HG02852 (cell line): ENCODE data around the gene ANKRD34A.
A peak's percentile ranks its signal among the peaks of the same experiment; 100 is the strongest.

Source experiments
- ATAC-seq: cut with Tn5 transposase; IDR thresholded peaks from one replicate; pipeline ENCODE4 v1.9.1; 2021; ENCODE audit warnings: mild to moderate bottlenecking, moderate library complexity; ENCODE audit not compliant: unreplicated experiment

Gene ANKRD34A

DNA sequence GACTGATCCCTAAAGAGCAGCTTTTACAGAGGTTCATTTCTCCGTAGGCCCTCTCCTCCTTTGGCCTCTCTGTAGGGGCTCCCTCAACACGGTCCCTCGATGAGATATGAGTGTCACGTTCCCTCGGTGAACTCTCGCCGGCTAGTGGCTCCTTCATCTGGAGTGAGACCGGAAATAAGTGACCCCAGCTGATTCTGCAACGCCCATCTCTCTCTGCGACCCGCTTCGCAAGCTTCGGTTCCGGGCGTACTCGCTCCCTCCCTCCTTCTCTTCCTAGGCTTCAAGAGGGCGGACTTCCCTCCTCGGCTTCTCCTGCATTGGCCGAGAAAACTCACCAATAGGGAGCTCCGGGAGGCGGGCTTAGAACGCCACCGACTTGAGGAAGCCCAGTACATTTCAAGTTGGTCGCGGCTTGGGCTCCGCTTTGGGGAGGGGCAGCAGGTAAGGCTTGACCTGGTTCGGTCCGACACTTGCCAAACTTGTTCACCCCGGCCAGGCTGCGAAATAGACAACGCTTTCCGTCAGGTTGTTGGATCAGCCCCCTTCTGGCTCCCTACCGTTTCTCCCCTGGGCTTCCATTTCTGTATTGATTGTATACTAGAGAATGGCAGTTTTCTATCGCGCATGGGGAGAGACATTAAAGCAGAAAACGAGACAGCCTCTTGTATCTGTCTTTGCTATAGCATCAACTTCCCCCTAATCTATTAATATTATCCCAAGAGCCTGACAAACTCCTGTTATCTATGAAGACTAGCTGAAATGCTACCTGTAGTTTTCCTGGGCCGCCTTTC lies at the start of gene ANKRD34A, which contains the start of gene POLR3GL:
ANKRD34A (minus strand) TSS at position 248 of the 791 bp plus-strand sequence. CDS start 2,816 bp downstream, outside the sequence.
POLR3GL (plus strand) TSS at position 363 of the 791 bp plus-strand sequence. CDS start 10,176 bp downstream, outside the sequence.
- peak; percentile 85 for ATAC-seq

DNA sequence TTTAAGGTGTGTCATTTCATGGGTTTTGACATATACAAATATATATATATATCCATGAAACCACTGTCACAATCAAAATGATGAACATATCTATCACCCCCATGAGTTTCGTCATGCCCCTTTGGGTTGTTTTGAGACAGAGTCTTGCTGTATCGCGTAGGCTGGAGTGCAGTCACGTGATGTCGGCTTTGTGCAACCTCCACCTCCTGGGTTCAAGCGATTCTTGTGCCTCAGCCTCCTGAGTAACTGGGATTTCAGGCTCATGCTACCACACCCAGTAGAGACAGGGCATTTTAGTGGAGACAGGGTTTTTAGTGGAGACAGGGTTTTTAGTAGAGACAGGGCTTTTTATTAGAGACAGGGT lies 49.2 kb upstream of the ANKRD34A start:
- no peak for ATAC-seq

DNA sequence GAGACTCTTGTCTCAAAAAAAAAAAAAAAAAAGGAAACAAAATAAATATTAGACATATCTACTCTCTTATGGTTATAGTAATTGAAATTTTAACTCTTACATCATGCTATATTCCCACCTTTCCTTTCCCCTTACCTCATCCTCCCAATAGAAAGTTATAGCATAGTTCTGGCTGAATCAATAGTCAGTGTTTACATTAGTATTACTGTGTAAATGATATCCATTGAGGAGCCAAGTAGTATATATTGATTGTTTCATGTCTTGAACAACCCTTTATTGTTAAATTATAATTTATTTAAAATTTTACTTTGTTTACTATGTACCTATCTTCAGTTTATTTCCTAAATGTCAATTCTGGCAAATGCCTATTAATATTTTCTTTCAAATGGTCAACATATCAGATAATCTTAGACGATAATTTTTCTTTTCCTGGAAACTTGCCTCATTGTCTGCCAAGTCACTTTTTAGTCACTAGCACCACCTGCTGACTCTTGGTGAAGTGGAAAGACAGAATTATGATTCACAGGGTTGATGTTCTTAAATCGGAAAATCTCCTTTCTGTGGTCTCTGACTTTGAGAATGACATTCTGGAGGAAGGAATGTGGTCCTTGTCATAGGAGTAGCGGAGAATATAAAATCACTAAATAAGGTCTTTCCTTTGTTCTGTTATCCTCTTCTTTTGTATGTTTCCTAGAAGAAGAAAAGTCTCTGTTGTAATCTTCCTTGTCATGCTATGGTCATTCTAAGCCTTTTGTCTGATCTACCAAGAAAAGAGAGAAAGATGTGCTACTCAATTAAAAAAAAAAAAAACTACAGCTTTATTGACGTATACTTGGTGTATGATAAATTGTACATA lies 48.6 kb upstream of the ANKRD34A start:
- ATAC-seq, result no peak

DNA sequence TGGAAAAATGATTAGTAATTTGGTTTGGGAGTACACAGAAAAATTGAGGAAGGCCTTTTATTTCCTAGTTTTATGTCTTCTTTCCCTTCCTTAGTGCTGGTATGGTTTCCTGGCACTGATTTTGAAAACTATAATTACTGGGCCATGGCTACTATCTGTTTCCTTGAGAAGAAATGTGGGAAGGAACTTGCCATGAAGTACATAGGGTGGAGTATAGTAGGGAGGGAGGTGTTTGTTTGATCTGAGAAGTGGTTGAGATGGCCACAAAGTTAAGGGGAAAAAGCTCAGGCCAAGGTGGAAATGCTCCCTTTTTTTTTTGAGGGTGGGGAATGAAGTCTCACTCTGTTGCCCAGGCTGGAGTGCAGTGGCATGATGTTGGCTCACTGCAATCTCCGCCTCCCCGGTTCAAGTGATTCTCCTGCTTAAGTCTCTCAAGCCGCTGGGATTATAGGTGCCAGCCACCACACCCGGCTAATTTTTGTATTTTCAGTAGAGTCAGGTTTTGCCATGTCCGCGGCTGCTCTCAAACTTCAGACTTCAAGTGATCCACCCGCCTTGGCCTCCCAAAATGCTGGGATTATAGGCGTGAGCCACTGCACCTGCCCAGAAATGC lies 45.9 kb upstream of the ANKRD34A start:
- no peak for ATAC-seq

DNA sequence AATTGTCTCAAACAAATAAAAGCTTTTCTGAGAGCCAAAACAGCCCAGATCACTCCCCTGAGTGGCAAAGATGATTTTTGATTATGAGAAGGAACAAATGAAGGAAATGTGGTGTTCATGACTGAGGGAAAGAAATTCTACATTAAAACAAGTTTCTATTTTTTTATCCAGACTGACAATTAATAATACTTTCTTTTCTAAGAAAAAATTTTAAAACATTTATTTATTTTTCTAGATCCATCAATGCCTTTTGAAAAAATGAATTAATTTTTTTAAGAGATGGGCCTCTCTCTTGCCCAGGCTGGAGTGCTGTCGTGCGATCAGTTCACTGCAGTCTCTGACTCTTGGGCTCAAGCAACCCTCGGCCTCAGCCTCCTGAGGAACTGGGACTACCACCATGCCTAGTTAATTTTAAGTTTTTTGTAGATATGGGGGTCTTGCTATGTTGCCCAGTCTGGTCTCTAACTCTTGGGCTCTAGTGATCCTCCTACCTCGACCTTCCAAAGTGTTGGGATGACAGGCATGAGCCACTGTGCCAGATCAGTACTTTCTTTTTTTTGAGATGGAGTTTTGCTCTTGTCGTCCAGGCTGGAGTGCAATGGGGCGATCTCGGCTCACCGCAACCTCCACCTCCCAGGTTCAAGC lies 43.2 kb upstream of the ANKRD34A start:
- ATAC-seq, result no peak

DNA sequence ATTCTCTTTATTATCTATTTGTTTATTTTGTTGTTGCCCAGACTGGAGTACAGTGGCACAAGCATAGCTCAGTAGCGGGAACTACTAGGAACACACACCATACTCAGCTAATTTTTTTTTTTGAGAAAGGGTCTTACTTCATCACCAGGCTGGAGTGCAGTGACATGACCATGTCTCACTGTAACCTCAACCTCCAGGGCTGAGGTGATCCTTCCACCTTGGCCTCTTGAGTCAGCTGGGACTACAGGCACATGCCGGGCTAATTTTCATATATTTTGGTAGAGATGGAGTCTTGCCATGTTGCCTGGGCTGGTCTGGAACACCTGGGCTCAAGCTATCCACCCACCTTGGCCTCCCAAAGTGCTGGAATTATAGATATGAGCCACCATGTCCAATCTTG lies 37.3 kb upstream of the ANKRD34A start:
- no peak for ATAC-seq

DNA sequence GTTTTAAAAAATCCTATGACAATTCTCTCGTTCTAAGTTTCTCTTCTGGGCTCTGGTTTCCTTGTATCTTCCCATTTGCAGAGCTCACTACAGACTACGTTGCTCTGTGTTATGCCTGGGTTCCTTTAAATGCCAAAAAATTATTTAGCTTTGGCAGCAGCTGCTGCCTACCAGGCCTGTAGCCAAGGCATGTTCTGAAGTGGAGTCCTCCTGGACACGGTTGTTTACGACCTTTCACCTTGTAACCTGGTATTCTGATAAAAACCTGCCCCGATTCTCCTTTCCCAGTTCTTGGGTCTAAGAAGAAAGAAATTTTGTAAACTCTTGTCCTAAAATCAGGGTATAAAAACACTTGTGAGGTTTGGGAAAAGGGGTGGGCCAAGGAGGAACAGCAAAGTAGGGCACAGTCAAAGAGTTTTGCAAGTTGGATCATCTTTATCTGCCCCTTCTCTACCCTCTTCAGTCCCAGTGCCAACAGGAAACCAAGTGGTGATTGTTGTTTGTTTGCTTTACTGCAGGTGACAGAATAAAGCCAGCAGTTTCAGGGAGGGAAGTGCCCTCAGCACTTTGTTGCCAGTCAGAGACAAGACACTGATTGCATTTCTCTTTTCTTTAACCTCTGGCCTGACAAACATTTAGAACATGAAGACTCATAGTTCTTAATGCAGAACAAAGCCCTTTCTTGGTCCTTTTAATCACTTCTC lies 35.1 kb upstream of the ANKRD34A start:
- no peak for ATAC-seq

DNA sequence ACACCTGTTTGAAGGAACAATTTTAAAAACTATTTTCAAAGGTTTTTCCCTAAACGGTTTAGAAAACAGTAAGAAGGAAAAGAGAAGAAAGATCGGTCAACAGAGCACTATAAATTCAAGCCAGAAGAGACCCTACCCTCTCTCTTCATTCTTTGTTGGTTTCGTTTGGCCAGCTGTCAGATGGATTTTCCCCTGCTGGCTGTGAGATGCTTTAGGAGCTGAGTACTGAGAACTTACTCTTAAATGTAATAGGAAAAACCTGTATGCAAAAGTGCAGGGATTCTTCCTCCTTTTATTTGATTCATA lies 33.3 kb upstream of the ANKRD34A start:
- no peak for ATAC-seq

DNA sequence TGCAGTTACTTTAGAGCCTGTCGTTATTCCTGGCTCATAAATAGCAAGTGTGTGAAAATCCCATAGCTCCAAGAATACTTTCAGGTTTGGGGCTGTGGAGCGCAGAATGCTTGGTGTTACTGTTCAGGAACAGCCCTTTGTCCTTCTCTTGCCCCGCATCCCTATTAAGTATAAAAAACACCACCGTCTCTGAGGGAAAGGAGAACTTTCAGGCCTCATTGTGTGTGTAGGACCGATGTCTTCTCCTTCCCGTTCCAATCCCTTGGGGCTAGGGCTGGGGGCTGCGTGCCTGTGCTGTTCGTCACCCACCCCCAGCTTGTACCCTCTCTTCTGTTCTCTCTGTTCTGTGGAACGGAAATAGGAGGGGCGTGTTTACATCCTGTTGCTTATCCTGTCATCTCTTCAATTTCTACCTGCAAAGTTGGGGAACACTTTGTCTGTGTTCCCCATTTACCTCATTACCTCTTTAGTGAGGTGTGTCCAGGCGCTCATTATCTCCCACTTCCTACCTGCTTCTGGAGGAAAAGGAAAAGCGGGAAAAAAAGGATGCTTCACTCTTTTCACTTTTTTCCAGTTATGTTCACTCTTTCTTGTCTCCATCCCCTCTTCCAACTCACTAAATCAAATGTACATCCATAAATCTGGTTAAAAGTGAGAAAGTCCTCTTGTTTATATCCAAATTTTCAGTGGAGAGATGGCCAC lies 32.8 kb upstream of the ANKRD34A start:
- ATAC-seq, result no peak

DNA sequence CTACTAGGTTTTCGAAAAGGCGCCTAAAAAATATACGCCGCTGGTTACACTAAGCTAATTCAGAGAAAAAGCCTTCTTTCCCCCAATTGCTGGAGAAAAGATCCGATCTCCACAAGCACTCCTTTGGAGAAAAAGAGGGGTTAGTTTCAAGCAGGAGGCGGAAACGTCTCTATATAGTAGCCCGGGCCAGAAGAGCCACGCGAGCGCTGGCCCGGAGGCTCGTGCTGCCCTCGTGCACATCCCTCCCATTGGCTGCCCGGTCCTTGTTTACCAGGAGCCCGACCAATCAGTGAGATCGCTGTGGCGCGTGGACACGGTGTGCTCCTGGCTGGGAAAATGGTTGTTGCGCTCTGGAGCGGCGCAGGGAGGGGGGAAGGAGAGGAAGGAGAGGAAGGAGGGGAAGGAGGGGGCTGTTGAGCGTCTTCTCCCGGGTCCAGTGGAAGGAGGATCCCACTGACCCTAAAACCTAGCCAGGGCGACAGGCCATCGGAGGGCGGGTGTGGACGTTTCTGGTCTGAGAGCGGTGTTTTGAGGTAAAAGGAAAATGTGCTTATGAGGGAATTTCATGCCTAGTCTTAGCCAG lies 32.1 kb upstream of the ANKRD34A start, which contains the start of gene TXNIP:
TXNIP (minus strand) TSS at position 147 of the 583 bp plus-strand sequence. CDS start 313 bp downstream, outside the sequence.
- peak; percentile 94 for ATAC-seq

DNA sequence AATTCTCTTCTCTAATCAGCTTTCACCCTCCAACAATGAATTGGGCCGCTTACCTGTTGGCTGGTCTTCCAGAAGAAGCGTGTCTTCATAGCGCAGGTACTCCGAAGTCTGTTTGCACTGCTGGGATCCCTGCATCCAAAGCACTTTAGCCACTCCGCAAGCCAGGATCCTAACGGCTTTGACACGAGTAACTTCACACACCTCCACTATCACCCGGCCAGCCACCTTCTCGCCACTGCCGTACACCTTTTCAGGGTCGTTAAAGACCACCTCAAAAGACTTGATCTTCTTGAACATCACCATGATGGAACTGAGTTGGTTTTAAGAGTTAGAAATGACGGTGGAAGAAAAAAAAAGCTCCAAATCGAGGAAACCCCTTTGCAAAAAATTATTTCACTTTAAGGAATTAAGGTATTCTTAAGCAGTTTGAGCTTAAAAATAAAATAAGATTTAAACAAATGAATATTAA lies 31.6 kb upstream of the ANKRD34A start:
- ATAC-seq, result no peak

DNA sequence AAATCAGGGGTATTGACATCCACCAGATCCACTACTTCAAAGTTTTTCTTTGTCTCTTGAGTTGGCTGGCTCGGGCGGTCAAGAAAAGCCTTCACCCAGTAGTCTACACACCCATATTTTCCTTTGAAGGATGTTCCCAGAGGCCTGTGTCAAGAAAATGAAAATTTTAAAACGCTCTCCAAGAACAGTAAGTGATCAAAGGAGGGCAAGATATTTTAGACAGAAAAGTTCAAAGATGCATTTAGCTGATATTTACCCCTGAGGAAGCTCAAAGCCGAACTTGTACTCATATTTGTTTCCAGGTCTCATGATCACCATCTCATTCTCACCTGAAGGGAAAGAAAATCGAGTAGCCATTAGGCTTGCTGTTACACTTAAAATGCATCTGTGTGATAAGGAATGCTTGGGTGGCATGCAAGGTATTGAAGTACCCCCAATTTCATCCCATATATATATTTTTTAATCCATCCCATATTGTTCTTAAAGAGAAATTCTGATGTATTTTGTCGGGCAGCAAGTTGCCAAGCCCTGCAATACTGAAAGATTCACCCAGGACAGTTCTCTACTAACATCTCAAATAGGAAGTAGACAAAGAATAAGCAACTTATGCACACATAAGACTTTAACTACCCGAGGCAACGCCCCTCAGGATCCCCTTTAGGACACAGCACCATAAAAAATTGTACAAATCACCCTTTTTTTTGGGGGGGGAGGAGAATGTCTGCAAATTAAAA lies 30.9 kb upstream of the ANKRD34A start:
- ATAC-seq, result no peak

DNA sequence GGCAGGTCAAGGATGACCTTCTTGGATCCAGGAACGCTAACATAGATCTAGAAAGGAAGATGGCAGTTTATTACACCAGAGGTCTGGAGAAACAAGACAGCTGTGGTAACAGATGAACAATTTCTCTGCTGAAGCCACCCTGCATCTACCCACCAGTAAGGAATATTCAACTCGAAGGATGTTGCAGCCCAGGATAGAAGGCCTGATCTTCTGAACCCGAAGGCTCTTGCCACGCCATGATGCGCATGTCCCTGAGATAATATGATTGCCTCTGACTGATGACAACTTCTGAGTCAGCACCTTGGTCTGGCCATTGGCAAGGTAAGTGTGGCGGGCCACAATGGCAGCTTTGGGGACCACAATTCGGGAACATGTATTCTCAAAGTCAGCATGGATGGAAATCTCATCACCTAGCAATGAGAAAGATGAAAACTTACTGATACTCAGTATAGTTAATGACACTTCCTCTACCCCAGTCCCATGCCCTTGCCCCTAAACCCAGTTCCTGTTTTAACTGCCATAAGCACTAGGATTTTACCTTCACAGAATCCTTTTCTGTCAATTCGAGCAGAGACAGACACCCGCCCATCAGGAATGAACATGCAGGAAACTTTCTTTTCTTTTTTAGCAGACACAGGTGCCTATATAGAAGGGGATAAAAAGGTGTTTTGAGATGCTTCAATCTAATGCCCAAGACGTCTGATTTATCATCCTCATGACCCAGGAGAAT lies 30.2 kb upstream of the ANKRD34A start:
- ATAC-seq, result no peak

DNA sequence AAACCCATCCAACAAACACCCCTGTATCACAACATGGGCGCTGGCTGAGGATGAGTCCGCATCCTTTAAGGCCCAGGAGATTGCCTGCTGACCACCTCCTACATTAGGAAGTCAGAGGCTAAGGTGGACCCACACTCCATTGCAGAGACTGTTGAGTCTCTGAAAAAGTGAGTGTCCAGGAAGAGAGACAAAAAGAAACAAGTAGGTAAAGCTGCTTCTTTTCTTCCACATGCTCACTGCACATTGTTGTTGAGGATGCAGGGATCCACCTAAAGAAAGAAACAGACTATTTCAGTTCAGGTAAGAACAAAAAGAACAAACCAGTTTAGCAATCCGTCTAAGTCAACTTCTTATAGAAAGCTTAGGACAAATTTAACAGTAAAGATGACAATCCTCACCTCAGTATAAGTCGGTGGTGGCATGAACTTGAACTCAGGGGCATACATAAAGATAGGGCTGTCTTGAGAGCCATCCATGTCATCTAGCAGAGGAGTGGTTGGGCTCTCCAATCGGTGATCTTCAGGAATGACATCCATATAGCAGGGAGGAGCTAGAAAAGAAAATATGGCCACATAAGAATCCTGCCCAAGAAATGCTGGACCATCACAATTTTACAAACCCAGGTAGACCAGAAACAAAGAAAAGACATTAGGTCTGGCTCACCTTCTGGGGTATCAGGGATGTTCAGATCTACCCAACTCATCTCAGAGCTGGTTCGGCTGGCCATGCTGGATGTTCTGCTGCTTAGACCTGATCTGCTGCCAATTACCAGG lies 29.4 kb upstream of the ANKRD34A start:
- no peak for ATAC-seq

DNA sequence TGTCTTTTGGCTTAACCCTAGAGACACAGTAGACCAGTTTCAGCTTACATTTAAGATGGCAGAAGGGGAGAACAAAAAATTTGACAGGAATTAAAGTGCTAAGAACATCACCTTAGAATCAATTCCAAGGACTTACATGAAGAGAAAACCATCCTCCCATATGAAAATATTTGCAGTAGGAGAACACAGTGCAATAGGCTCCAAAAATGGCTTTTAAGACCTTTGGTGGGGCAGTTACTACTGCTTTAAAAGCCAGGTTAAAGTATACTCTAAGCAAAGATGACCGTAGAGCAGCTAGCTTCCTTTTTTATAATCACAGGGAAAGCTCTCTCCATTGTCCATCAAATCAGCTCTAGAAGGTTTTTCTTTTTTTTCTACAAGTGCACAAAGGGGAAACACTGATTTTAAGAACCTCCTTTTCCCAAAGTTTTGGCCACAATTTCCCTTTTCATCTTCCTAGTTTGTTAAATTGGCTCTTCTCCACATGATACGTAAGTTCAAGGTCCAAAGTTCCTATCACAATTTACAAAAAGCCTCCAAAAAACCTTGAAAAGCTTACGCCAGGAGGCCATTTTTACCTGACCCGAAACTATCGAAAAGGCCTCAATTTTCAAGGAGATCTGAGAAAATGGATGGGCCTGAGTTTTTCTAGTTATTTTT lies 28.7 kb upstream of the ANKRD34A start:
- ATAC-seq, result no peak

DNA sequence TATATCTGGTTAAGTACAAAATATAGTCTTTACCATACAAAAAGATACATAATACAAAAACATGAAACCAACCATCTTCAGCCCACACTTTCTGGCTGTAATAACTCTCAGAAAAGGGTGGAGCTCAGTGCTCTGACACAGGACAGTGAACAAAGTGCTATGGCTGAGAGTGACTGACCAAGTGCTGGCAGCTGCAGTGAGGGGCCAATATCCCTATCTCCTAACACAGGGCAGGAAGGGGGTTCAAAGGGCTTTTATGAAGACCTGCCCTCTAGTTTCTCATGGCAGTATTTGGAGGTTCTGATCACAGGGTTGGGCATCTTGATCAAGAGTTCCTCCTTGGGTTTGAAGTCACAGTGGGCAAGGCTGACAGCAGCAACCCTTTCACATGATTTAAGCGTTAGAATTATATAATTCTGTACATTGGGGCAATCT lies 28.1 kb upstream of the ANKRD34A start:
- ATAC-seq, result no peak
